Activated CD8-positive, alpha-beta T cell treated with anti-CD3 and anti-CD28 coated beads for 36 hours (primary cell): ENCODE measurements around the gene SLC25A19. TPM values are rescaled to one million over a fixed set of nuclear protein-coding genes. Genes with fewer than 3 reads are reported as not detected.
A peak's percentile ranks its signal among the peaks of the same experiment; 100 is the strongest.

Experiments used
- ATAC-seq: fragments of 200-7000 bp; cut with Tn5 transposase; one replicate; pipeline ENCODE4 v1.10.0; 2021; ENCODE audit warnings: mild to moderate bottlenecking, moderate library complexity
- CTCF ChIA-PET: fragments of 350-600 bp; sonication (Branson Sonifier 250); formaldehyde crosslinking; loops from one replicate; lab custom pipeline; 2021; ENCODE audit warnings: antibody characterized with exemption; lab: Charles Lee
- POLR2A ChIA-PET: fragments of 350-600 bp; sonication (Branson Sonifier 250); formaldehyde crosslinking; loops from one replicate; lab custom pipeline; 2021; ENCODE audit warnings: antibody characterized with exemption; lab: Charles Lee
- DNase-seq: peaks from one replicate; pipeline ENCODE4 v3.0.0-alpha.2; 2020
- H3K27ac Mint-ChIP-seq: one replicate; pipeline ENCODE4 v1.8.0; 2021; ENCODE audit warnings: mild to moderate bottlenecking, mixed read lengths
- H3K27me3 Mint-ChIP-seq: one replicate; pipeline ENCODE4 v1.8.0; 2021; ENCODE audit warnings: mixed read lengths
- H3K36me3 Mint-ChIP-seq: one replicate; pipeline ENCODE4 v1.8.0; 2021; ENCODE audit warnings: low read depth, mixed read lengths
- H3K4me1 Mint-ChIP-seq: one replicate; pipeline ENCODE4 v1.8.0; 2021; ENCODE audit warnings: low read depth, mixed read lengths
- H3K4me3 Mint-ChIP-seq: one replicate; pipeline ENCODE4 v1.8.0; 2021; ENCODE audit warnings: mild to moderate bottlenecking, moderate library complexity, mixed read lengths
- H3K9me3 Mint-ChIP-seq: one replicate; pipeline ENCODE4 v1.8.0; 2021; ENCODE audit warnings: mixed read lengths
- CTCF ChIP-seq: fragments of 200-600 bp; IDR thresholded peaks from one replicate; pipeline ENCODE4 v1.8.0; 2022; ENCODE audit warnings: antibody characterized with exemption, mild to moderate bottlenecking
- intact Hi-C: fragments of 100-400 bp; cut with micrococcal nuclease; formaldehyde crosslinking; loops from one replicate; pipeline ENCODE4 v1.10.0; 2022
- total RNA-seq, 2 experiments: library from RNA; stranded (reverse); gene quantifications; one replicate each; pipeline ENCODE4 v1.2.3, GENCODE V29; 2021

Gene SLC25A19
- total RNA-seq, 2 experiments from 2014 or later: 55.1 to 55.2 TPM

GRCh38 chr17:75239214-75239613, 50.0 kb downstream of the SLC25A19 start:
- ChIA-PET POLR2A (interaction anchor here (0.8 to 6.9 kb wide), 8 partner anchors 10 to 129 kb away, joined by 3 to 50 read pairs (median 6); partner anchors contain the start of genes ARMC7, GGA3, MIF4GD and MRPS7), CTCF (interaction anchor here (0.6 to 6.6 kb wide), 14 partner anchors 10 to 173 kb away, joined by 3 to 75 read pairs (median 12); partner anchors contain the start of genes GGA3, MIF4GD, MRPS7 and NUP85)
- intact Hi-C loops: no loop called here
- H3K9me3 Mint-ChIP-seq: no peaks in the 10 kb centered on the region
- H3K4me3 Mint-ChIP-seq: no peak overlapping the region
- no peak for TF ChIP-seq CTCF
- peaks cover 55% of the 10 kb centered on the region for H3K36me3 Mint-ChIP-seq
- H3K27me3 Mint-ChIP-seq: no peaks in the 10 kb centered on the region
- H3K4me1 Mint-ChIP-seq: peaks cover 41% of the 10 kb centered on the region
- H3K27ac Mint-ChIP-seq: peak overlapping the region; percentile 76
- no peak for ATAC-seq
- DNase-seq: no peak

- H3K4me1 Mint-ChIP-seq: peaks cover 36% of the 10 kb centered on the region
- ATAC-seq (peak; percentile 66), DNase-seq (peak; percentile 73)
- peak overlapping the region; percentile 76 for H3K27ac Mint-ChIP-seq
- POLR2A ChIA-PET: interaction anchor here (0.7 to 6.9 kb wide), 8 partner anchors 10 to 129 kb away, joined by 3 to 50 read pairs (median 6); partner anchors contain the start of genes ARMC7, GGA3, MIF4GD and MRPS7
- H3K27me3 Mint-ChIP-seq: no peaks in the 10 kb centered on the region
- H3K4me3 Mint-ChIP-seq: no peak overlapping the region
- H3K9me3 Mint-ChIP-seq: no peaks in the 10 kb centered on the region
- intact Hi-C loops: no loop called here
- CTCF ChIA-PET: interaction anchor here (0.6 to 6.6 kb wide), 14 partner anchors 10 to 174 kb away, joined by 3 to 75 read pairs (median 12); partner anchors contain the start of genes GGA3, MIF4GD, MRPS7 and NUP85
- peak; percentile 73 for TF ChIP-seq CTCF
- H3K36me3 Mint-ChIP-seq: peaks cover 52% of the 10 kb centered on the region
These were observed 50.5 kb downstream of the SLC25A19 start for GRCh38 chr17:75238684-75239191.

GRCh38 chr17:75238020-75238580, 51.1 kb downstream of the SLC25A19 start:
- Mint-ChIP-seq H3K27me3 (no peaks in the 10 kb centered on the region), H3K4me1 (peaks cover 30% of the 10 kb centered on the region), H3K36me3 (peaks cover 48% of the 10 kb centered on the region), H3K27ac (peak overlapping the region; percentile 13), H3K9me3 (no peaks in the 10 kb centered on the region), H3K4me3 (no peak overlapping the region)
- no peak for TF ChIP-seq CTCF
- intact Hi-C loops: no loop called here
- no peak for ATAC-seq
- ChIA-PET CTCF (interaction anchor here (0.6 to 6.5 kb wide), 12 partner anchors 9 to 174 kb away, joined by 3 to 75 read pairs (median 12); partner anchors contain the start of genes GGA3 and MRPS7), POLR2A (interaction anchor here (0.7 to 6.9 kb wide), 5 partner anchors 23 to 168 kb away, joined by 3 to 50 read pairs (median 4); partner anchors contain the start of genes GGA3, MIF4GD and MRPS7)
- DNase-seq: no peak

GRCh38 chr17:75237100-75238014, 51.9 kb downstream of the SLC25A19 start:
- Mint-ChIP-seq H3K4me3 (no peak overlapping the region), H3K27me3 (no peaks in the 10 kb centered on the region), H3K27ac (peak overlapping the region; percentile 61), H3K9me3 (no peaks in the 10 kb centered on the region), H3K4me1 (peaks cover 22% of the 10 kb centered on the region), H3K36me3 (peaks cover 50% of the 10 kb centered on the region)
- ATAC-seq (no peak), DNase-seq (no peak)
- POLR2A ChIA-PET: interaction anchor here (1.0 to 6.9 kb wide), 5 partner anchors 9 to 169 kb away, joined by 3 to 50 read pairs (median 6); partner anchors contain the start of genes GGA3, MIF4GD and MRPS7
- intact Hi-C loops: no loop called here
- CTCF ChIA-PET: interaction anchor here (0.9 to 6.5 kb wide), 10 partner anchors 8 to 124 kb away, joined by 3 to 75 read pairs (median 11); partner anchors contain the start of genes GGA3 and MRPS7
- no peak for TF ChIP-seq CTCF
